C4-2B (cell line): Measurements from ENCODE around the gene TRERF1.

Experiments used
- ZFX ChIP-seq: fragments of 450-650 bp; IDR thresholded peaks from 2 replicates; pipeline ENCODE4 v1.6.1; 2017
- TF ChIP-seq, protein P1 (sequence below): fragments of 450-650 bp; conservative IDR thresholded peaks from 2 replicates; pipeline ENCODE4 v1.5.1; 2017; ENCODE audit warnings: mild to moderate bottlenecking

DNA sequence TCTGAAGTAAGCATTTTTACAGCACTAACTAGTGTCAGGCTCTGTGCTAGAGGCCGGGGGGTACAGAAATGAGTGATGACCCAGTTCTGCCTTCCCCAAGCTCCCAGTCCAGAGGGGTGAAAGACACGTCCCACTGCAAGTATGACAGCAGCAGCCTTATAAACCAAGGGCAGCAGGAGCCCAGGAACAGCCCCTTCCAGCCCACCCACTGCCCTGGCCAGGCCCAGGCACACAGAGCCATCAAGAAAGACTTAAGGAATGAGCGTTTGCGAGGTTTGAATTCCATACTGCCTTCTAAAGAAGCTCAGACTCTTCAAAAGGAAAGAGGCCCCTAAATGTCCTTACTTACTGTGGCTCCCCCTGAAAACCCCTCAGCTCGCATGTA lies 10.0 kb downstream of the TRERF1 start:
- TF ChIP-seq, protein P1, sequence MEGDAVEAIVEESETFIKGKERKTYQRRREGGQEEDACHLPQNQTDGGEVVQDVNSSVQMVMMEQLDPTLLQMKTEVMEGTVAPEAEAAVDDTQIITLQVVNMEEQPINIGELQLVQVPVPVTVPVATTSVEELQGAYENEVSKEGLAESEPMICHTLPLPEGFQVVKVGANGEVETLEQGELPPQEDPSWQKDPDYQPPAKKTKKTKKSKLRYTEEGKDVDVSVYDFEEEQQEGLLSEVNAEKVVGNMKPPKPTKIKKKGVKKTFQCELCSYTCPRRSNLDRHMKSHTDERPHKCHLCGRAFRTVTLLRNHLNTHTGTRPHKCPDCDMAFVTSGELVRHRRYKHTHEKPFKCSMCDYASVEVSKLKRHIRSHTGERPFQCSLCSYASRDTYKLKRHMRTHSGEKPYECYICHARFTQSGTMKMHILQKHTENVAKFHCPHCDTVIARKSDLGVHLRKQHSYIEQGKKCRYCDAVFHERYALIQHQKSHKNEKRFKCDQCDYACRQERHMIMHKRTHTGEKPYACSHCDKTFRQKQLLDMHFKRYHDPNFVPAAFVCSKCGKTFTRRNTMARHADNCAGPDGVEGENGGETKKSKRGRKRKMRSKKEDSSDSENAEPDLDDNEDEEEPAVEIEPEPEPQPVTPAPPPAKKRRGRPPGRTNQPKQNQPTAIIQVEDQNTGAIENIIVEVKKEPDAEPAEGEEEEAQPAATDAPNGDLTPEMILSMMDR = no peak
- no peak for TF ChIP-seq ZFX
